IPS-NIHi7 (cell line): ENCODE results near the gene SPRR2G.
"Not testable (repeated sequence)": the region's sequence is repeated elsewhere in the genome, so short reads cannot be mapped to it uniquely, and the experiment has no call there.

ENCODE experiments used
- DNase-seq: peaks from one replicate; pipeline ENCODE4 v3.0.0; 2012; ENCODE audit warnings: mixed read lengths; ENCODE audit errors: extremely low spot score

The SPRR2G gene

DNA sequence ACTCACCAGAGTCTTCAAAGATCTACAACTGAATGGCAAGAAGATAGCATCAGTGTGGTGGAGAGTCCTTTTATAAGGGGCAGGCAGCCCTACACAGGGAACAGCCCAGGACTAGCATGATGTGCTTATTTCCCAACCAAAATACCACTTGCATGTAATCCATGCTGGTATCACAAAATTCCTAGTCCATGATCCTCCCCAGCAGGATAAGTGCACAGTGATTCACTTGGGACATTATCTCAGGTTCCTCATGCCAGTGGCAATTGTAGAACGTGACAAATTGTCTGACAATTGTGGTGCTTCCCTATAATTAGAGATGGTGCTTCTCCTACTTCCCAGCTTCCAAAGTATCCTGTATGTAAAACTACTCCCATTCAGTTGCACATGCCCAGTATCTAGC lies at the start of gene SPRR2G:
Gene SPRR2G, minus strand, starts transcription at position 45 of the 400 bp plus-strand sequence. CDS start 780 bp downstream, outside the sequence.
- DNase-seq = no peak

DNA sequence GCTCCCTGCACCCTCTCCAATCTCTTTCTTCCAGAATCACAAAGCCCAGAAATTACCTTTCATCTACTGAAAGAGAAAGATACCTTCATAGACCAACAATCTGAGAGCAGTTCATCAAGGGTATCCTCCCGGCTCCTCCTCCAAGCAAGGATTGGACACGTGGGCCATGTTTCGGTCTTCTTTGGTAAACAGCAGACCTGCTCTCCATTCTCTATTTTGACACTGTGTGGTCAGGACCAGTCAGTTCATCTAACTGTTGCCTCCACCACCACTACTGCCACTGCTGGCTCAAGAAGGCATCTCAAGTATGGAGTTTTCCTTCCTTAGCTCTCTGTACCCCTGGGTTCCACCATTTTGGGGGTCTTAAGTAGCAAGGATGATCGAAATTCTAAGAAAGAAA lies 44.5 kb upstream of the SPRR2G start:
- no peak for DNase-seq

DNA sequence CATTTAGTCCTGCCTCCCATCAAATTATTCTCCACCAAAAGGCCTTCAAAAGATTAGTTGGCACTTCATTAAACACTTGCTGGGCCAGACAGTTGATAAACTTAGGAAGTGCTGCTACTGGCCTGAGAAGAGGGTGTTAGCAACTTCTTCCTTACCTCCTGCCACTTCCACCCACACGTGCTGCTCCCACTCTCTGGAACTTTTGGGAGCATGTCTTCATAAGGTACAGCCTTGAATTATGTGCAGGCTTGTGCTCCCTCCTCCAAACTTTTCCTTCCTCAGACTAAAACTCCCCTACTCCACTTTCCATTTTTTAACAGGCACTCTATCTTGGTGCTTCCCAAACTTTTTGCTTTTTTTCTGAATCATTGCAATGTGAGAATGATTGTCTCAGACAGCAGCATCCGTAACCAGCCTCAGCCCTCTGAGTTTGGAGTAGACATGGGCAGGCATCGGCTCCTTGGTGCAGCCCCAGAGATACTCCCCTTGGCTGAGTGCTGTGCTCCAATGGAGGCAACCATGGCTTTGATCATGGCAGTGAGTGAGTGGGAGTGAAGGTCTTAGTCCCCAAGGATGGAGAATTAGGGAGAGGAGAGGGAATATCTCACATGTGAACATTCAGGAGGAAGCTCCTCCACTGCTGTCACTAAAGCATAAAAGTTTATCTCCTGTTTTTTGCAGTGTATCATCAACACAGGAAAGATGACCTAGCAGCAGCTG lies 43.8 kb upstream of the SPRR2G start:
- no peak for DNase-seq

DNA sequence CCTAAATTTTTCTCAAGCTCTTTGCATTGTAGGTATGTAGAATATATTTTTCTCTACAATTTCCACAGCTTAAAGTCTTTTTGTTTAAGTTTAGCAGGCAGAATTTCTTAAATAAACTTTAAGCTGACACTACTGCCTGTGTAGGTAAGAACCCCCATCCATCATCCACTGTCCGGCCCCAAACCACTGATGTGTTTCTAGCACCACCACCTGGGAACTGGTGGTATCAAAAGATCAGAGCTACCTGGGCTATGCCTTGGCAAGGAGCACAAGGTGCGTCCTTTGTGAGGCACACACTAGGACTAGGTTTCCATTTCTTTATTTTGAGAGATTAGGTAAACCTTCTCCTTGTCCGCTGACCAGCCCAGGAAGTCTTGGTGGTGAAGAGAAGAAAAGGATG lies 42.0 kb upstream of the SPRR2G start:
- peak; percentile 70 for DNase-seq

DNA sequence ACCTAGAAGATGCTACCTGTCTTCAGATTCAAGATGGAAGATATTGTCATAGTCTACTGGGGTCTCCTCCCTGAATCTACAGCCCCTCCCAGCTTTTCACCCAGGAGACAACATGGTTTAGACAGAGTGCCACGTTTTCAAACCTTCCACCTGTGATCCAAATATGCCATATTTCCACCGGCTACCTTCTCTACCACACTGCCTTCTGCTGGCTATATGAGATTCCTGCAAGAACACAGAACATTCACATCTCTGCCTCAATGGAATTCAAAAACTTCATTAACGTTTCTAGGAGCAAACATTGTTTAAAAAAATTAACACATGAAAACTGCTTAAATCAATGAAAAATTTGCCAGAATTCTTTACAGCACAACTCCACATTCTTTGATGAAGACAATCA lies 39.7 kb upstream of the SPRR2G start:
- peak; percentile 41 for DNase-seq

DNA sequence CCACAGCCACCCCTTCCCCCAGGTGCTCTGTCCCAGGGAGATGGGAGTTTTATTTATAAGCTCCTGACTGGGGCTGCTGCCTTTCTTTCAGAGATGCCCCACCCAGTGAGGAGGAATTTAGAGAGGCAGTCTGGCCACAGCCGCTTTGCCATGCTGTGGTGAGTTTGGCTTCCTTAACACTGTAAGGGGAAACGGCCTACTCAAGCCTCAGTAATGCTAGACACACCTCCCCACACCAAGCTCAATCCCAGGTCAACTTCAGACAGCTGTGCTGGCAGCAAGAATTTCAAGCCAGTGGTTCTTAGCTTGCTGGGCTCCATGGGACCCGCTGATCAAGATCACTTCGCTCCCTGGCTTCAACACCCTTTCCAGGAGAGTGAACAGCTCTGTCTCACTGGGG lies 37.6 kb upstream of the SPRR2G start:
- not testable (repeated sequence) for DNase-seq

DNA sequence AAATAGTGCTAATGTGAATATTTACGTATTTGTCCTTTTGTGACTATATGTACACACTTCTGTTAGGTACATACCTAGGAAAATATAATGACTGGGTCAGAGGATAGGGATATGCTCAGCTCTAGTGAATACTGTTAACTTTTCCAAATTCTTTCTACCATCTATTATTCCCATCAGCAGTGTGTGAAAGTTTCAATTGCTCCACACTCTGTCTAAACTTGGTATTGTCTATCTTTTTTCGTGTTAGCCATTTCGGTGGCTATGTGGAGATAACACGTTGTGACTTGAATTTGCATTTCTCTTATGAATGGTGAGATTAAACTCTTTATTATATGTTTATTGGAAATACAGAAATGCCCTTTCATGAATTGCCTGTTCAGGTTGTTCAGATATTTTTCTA lies 29.9 kb upstream of the SPRR2G start:
- no peak for DNase-seq

DNA sequence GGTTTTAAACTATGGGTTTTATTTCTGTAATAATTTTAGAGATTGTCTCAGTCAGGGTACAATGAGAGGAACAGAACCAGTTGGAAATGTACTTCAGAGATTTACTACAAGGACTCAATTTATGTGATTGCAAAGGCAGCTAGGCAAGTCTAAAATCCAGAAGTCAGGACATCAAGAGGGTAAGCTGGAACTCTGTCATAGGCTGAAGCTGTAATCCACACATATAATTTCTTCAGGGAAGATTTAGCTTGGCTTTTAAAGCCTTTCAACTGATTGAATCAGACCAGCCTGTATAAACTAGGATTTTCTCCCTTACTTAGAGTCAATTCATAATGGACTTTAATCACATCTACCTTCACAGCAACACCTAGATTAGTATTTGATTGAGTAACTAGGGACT lies 28.2 kb upstream of the SPRR2G start:
- DNase-seq = no peak

DNA sequence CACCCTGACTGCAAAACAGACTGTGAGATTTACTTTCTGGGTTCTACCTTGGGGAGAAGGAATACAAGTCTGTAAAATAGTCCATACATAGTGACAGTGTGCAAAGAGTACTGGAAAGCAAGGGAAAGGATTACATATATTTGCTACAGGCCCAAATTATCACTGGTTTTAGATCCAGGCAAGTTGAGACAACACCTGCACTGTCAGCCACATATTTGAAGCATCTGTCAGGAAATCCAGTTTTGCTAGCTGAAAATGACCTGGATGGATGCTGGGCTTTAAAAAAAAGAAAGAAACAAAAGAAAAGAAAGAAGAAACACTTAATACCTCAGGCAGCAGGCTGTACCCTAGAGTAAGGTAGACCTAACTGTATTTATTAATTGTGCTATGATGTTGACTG lies 23.9 kb upstream of the SPRR2G start:
- DNase-seq = no peak

DNA sequence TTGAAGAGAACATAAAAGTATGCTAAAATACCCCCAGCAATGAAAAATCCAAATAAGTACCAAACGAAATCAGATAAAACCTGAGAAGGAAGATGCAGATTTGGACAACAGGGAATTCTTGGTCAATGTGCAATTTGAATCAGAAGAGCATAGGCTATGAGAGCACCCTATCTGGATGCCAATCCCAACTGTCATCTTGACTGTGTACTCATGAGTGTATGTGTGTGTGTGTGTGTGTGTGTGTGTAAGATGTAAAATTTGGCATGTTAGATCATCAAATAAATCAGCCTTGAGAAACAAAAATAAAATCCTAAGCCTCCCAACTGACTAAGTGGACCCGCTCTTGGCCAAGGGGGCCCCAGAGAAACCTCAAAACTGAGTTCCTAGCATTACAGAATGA lies 18.0 kb upstream of the SPRR2G start:
- no peak for DNase-seq

DNA sequence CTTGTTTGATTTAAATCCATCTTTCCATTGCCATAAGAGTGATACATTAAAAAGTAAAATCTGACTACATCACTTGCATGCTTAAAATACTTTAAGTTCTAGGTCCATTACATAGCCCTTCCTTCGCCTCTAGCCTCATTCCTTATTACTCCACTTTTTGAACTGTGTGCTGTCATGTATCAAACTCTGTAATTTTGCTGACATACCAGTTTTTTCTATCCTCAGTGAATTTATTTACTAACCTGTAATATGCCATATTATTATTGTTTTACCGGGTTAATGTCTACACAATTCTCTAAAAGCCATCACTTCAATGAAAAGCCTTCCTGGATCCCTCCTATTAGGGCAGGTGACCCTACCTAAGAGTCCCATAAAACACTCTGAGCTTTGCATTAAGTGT lies 4.9 kb upstream of the SPRR2G start:
- DNase-seq = no peak

DNA sequence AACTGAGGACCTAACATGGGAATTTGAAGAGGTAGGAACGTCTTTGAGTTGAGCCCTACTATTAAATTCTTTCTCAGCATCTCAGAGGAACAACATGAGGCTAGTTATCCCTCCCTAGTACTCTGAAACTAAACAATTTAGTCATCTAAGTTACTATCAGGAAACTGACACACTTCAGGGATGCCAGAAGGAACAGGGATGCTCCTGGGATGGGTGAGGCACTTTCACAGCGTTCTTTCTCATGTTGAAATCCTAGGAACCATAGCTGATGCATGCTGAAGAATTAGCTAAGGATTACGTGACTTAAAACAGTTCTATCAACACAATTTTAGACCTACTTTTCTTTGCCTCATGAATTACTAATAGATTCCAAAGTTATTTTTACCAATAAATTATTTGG lies 1.8 kb upstream of the SPRR2G start:
- DNase-seq = no peak

DNA sequence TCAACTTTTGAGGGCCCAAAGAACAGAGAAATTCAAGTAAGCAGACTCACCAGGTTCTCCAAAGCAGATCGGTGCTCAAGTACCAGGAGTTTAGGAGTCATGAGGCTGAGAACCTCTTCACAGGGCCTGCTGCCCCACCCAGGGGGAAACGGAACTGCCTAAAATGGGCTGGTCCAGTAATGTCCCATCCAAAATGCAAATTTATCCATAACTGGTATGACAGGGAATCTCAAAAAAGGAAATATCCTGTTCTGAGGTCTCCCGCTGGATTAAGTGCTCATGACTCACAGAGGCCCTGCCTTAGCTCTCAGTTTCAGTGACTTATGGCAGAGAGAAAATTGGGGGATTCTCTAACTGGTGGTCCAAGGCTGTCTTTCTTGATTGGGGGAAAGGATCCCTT lies 9.3 kb downstream of the SPRR2G start:
- no peak for DNase-seq

DNA sequence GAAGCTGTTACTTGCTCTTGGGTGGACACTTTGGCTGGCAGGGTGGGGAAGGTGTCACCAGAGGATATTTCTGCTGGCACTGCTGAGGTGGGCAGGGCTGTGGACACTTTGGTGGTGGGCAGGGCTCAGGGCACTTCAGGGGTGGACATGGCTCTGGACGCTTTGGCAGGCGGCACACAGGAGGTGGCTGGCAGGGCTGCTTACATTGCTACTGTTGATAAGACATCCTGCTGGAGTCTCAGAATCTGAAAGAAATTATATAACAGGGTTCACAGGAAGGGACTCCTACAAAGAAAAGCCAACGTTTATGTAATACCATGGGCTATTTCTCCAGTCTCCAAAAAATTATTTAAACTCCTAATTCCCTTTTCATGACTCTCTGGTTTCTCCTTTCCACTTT lies 10.2 kb downstream of the SPRR2G start:
- DNase-seq = no peak

DNA sequence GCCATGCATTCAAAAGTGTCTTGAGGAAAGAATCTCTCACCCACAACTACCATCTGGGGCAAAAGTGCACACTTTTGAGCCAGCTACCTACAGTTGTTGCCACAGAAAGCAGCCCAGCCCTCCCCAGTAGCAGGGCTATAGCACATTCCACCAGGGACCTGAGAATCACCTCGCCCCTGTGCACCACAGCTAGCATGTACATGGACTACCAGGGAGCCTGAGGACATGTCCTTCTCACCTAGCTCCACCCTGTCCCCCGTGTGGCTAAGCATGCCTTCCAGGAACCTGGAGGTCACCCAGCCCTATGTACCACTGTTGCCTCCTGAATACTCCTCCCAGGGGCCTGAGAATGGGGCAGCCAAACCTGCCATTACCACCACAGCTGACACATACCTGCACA lies 16.9 kb downstream of the SPRR2G start:
- no peak for DNase-seq

DNA sequence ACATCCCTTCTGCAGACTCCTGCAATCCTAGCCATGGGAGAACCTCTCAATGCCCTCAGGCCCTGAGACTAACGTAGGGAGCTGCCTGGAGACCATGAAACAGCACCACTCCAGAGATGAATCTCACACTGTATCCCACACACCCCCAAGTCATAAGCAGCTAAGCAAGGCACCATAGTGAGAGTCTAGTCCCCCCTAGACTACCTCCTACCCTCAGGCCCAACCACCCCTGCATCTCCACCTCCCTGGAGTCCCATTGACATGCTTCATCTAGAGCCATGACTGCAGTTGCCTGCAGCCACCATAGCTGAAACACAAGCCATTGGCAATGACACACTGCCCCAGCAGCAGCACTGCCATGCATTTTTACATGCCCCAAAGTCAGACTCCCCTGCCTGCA lies 17.4 kb downstream of the SPRR2G start:
- no peak for DNase-seq

DNA sequence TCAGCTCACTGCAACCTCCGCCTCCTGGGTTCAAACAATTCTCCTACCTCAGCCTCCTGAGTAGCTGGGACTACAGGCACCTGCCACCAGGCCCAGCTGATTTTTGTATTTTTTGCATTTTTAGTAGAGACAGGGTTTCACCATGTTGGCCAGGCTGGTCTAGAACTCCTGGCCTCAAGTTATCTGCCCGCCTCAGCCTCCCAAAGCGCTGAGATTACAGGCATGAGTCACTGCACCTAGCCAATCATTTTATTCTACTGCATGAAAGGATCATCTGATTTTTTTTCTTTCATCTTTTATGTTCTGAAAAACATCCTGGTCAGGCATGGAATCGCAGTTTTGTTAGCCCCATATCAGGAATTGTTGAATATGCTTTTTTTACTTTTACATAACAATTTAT lies 22.0 kb downstream of the SPRR2G start:
- DNase-seq = not testable (repeated sequence)

DNA sequence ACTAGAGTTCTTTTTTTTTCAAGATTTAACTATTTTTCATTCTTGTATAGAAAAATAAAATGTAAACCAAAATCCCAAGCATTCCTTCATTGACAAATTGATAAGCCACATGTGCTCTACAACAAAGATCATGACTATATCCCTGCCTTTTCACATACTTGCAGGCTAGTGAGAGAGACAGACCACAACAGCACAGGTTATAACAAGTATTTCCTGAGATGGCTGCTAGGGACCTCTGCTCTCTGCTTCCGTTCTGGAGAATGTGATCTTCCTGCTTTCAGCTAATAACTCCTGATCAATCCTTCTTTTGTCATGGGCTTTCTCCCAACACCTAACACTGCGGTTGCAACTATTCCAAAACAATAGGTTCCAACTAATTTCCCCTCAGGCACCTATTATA lies 23.4 kb downstream of the SPRR2G start:
- DNase-seq = no peak

DNA sequence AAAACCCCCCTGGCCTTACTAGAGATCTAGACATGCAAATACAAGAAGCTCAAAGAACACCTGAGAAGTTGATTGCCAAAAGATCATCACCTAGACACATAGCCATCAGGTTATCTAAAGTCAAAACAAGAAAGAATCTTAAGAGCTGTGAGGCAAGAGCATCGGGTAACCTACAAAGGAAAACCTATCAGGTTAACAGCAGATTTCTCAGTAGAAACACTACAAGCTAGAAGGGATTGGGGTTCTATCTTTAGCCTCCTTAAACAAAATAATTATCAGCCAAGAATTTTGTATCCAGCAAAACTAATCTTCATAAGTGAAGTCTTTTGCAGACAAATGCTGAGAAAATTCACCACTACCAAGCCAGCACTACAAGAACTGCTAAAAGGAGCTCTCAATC lies 25.2 kb downstream of the SPRR2G start:
- DNase-seq = no peak

DNA sequence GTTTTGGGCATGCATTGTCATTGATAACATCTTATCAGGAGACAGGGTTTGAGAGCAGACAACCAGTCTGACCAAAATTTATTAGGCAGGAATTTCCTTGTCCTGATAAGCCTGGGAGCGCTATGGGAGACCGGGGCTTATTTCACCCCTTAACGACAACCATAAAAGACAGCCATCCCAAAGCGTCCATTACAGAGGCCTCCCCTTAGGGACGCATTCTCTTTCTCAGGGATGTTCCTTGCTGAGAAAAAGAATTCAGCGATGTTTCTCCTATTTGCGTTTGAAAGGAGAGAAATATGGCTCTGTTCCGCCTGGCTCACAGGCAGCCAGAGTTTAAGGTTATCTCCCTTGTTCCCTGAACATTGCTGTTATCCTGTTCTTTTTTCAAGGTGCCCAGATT lies 26.9 kb downstream of the SPRR2G start:
- DNase-seq = not testable (repeated sequence)

DNA sequence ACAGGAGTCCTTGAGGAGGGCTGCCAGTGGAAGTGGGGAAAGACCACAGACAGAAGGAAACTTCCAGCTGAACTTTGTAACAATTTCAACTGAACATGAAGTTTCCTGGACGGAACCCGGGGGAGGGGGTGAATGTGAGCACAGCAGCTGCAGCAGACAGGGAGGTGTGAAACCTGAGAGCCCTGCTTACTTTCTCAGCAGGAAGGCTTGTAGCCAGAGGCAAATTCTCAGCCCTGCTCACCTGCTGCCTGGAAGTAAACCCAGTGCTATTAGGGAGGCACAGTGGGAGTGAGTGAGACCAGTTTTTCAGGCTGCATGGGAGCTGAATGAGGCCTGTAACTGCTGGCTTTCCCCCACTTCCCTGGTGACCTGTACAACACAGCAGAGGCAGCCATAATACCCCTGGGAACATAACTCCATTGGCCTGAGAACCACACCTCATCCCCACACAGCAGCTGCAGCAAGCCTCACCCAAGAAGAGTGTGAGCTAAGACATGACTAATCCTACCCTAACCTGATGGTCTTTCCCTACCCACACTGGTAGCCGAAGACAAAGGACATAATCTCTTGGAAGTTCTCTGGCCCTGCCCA lies 27.8 kb downstream of the SPRR2G start:
- DNase-seq = peak; percentile 64

DNA sequence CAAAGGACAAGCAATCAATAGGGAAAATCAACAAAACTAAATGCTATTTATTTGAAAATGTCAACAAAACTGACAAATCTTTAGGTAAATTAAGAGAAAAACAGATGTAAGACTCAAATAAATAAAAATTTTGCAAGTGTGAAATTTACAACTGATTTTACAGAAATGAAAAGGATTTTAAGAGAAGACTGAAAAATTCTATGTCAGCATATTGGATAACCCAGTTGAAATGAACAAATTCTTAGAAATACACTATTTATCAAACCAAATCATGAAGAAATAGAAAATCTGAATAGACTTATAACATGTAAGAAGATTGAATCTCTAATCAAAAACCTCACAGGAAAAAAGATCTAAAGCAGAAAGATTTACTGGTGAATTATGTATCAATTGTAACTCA lies 29.7 kb downstream of the SPRR2G start:
- no peak for DNase-seq

DNA sequence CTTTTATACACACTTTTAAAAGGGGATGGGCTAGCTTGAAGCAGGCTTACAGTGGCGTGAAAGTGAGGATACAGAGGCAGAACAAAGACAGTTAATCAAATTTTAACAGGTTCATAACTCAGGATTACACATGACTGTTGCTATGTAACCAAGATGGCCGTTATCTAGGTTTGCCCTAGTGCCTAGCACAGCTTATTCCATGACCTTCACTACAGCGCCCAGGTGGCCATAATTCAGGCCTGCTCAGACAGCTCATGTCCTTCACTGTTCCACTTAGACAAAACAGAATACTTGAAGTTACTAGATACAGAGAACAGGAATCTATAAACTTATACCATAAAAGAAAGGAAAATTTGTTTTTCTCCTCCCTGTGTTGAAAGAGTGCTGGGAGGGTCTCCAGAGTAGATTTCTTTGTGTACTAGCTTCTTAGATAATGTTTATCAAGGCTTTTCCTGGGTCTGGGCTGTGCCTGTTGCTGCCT lies 31.2 kb downstream of the SPRR2G start:
- no peak for DNase-seq

DNA sequence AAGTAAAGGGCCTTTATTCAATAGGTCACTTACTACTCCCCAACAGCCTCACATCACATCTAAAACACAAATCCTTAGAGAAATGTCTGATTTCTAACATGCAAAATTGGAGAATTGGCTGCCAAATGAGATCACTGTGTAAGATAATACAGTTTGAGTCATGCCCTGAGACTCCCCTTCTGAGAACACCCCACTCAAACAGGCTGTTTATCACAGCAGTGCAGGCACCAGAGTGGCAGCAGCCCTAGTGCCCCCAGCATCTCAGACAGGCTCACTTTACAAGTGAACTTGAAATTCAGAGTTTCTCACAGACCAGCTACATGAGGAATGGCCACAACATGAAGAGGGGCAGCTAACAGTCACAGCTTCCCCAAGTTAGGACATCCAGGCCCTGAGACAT lies 35.4 kb downstream of the SPRR2G start:
- not testable (repeated sequence) for DNase-seq
